Measurements from ENCODE around the gene TFR2. TPM values are rescaled to one million over a fixed set of nuclear protein-coding genes. Genes with fewer than 3 reads are reported as not detected.
A peak's percentile ranks its signal among the peaks of the same experiment; 100 is the strongest.

The TFR2 gene
- total and polyA plus RNA-seq, 9 of the 15 experiments (the other 6 are each of a cell fraction or from before 2014, with no cell fraction given): 3.8 to 123 (median 51.1) TPM

- TF ChIP-seq KLF6 (CRISPR knock-in tag; IDR thresholded peaks at IDR 0.05; ENCODE audit: borderline replicate concordance) (peak; percentile 69; the same call in 1 of the 2 replicates), KLF16 (IDR thresholded peaks at IDR 0.05) (peak; percentile 97), CLOCK (CRISPR knock-in tag; IDR thresholded peaks at IDR 0.05; ENCODE audit: borderline replicate concordance) (no peak), KDM5B (IDR thresholded peaks at IDR 0.05; ENCODE audit: insufficient replicate concordance, low read depth, low read length) (peak; percentile 16), CCAR2 (IDR thresholded peaks at IDR 0.05; ENCODE audit: low read depth, low read length) (no peak), MCM5 (IDR thresholded peaks at IDR 0.05; ENCODE audit: low read depth) (no peak), MTA1 (IDR thresholded peaks at IDR 0.05; ENCODE audit: borderline replicate concordance) (peak; percentile 61), CC2D1A (IDR thresholded peaks at IDR 0.05) (peak; percentile 94), VEZF1 (CRISPR knock-in tag; IDR thresholded peaks at IDR 0.05) (peak; percentile 97), ZEB2 (IDR thresholded peaks at IDR 0.05) (0 out of 2 replicates have a peak, but pooled peaks have one; percentile 23), ZNF512 (tag; IDR thresholded peaks at IDR 0.05) (no peak), NR0B1 (IDR thresholded peaks at IDR 0.05; ENCODE audit: partially characterized antibody) (no peak), FOXO4 (CRISPR knock-in tag; IDR thresholded peaks at IDR 0.05) (no peak), ZNF668 (CRISPR knock-in tag; IDR thresholded peaks at IDR 0.05) (no peak), ZNF75A (CRISPR knock-in tag; IDR thresholded peaks at IDR 0.05) (no peak), RNF219 (CRISPR knock-in tag; IDR thresholded peaks at IDR 0.05) (no peak), COPS2 (conservative IDR thresholded peaks at IDR 0.05) (no peak), ZBTB7A (IDR thresholded peaks at IDR 0.05; ENCODE audit: borderline replicate concordance, control insufficient read depth, low read depth, low read length) (peak; percentile 98)
These were observed at the start of gene TFR2 (continued) for GRCh38 chr7:100641463-100641859.

All from K562 (cell line).